GM19351 (cell line): ENCODE data around the gene SERPINA9.
A peak's percentile ranks its signal among the peaks of the same experiment; 100 is the strongest.

Source experiments
- ATAC-seq: cut with Tn5 transposase; IDR thresholded peaks from one replicate; pipeline ENCODE4 v1.9.1; 2021; ENCODE audit warnings: mild to moderate bottlenecking, moderate library complexity; ENCODE audit not compliant: unreplicated experiment

Gene SERPINA9

DNA sequence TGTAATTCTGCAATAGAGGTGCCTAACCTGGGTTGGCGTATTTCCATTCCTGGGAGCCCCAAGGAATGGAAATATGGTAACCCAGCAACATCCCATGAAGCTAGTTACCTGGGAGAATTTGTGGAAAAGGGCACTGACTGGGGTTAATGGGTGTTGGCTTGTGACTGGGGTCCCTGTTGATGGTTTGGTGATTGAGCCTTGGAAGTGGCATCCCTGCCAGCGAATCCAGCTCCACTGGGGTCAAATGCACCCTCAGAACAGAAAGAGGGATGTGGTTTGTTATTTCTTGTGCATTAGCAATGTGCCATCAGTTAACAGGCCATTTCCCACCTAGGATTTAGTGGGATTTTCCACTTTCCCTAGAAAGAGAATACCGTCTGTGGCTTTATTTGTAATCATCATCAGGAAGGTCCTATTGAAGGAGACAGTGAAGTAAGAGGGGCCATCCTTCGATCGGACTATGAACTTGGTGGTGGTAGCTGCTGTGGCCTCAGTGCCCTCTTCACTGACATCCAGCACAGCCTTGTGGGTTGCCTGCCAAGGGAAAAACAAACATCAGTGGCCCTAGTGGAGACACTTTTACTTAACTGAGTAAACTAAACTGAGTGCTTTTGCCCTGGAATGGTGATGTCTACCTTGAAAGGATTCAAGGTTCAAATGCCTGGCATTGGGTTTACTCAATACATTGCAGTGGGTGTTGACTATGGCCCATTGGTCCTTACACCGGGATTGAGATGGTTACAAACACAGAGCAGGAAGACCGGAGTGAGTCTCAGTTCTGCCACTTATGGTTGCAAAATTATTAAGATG lies 13.0 kb downstream of the SERPINA9 start:
- ATAC-seq = no peak

DNA sequence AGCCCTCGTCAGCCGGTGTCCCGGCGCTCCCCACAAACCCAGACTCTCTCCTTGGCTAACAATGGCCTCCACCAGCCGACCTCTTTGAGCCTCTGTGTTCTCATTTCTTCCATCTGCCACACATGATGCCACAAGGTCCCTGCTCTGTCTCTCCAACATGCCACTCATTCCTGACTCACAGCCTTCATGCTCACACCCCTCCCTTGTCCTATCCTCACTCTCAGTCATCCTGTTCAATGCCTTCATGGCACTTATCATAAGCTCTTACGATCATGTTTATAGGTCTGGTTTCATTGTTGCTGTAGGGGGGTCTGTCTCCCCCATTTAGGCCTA lies 13.8 kb downstream of the SERPINA9 start:
- no peak for ATAC-seq

- ATAC-seq = no peak
Observed at GRCh38 chr14:94461526-94462218, 14.3 kb downstream of the SERPINA9 start.

- peak; percentile 53 for ATAC-seq
Observed at GRCh38 chr14:94460631-94461416, 15.2 kb downstream of the SERPINA9 start.

DNA sequence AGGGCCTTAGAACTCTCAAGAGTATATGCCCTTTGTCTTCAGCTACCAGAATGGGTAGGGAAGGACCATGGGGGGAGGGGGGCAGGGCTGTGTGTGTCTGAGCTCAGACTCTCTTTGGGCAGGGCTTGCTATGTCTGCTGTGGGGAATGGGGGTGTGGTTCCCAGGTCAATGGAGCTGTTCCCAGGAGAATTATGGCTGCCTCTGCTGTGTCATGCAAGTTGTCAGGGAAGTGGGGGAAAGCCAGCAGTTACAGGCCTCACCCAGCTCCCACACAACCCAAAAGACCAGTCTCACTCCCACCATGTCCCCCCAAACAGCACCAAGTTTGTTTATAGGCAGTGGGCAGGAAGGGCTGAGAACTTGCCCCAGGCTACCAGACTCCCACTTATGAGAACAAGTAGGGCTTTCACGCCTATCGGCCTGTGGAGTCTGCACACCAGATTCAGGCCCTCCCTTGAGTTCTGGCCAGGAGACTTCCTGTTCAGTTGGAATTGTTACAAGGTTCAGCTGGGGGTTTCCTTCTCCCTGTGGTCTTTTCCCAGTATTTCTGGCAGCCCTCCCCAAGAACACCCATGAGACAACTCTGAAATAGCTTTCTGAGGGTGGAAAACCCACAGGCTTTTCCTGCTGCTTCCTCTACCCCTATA lies 17.3 kb downstream of the SERPINA9 start:
- no peak for ATAC-seq

DNA sequence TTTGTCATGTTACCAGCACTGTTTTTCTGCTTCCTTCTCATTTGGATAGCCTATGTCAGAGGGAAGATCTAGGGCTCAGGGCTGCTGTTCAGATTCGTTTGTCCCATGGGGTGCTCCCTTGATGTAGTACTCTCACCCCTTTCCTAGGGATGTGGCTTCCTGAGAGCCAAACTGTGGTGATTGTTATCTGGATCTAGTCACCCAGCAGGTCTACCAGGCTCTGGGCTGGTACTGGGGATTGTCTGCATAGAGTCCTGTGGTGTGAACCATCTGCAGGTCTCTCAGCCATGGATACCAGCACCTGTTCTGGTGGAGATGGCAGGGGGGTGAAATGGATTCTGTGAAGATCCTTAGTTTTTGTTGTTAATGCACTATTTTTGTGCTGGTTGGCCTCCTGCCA lies 17.9 kb downstream of the SERPINA9 start:
- ATAC-seq = no peak

DNA sequence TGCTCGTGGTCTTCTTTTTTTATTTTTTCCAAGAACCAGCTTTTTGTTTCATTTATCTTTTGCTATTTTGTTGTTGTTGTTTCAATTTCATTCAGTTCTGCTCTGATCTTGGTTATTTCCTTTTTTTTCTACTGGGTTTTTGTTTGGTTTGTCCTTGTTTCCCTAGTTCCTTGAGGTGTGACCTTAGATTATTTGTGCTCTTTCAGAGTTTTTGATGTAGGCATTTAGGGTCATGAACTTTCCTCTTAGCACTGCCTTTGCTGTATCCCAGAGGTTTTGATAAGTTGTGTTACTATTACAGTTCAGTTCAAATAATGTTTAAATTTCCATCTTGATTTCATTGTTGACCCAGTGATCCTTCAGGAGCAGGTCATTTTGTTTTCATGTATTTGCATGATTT lies 20.1 kb downstream of the SERPINA9 start:
- no peak for ATAC-seq

- ATAC-seq = no peak
Observed at GRCh38 chr14:94451826-94452225, 24.2 kb downstream of the SERPINA9 start.

GRCh38 chr14:94451091-94451771 lies 24.8 kb downstream of the SERPINA9 start:
- no peak for ATAC-seq

DNA sequence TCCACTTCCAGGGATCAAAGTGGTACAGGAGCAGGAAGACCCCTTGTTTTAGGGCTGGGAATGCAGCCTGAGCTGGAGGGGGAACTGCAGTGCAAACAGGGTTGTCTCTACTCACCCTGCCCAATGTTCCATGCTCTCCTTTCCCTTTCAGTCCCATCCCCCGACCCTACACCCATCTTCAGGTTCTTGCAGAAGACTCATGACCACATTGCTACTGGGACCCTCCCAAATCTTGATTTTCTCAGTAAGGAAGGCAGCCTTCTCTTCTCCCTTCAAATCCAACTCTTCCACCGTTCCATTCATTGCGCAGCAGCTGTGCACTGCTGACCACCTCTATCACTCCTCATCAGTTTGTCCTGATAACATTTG lies 25.3 kb downstream of the SERPINA9 start:
- ATAC-seq = no peak

- no peak for ATAC-seq
Observed at GRCh38 chr14:94449930-94450329, 26.1 kb downstream of the SERPINA9 start.

- ATAC-seq = no peak
Observed at GRCh38 chr14:94448071-94448808, 27.8 kb downstream of the SERPINA9 start.

- ATAC-seq = no peak
Observed at GRCh38 chr14:94447206-94447605, 28.8 kb downstream of the SERPINA9 start.

DNA sequence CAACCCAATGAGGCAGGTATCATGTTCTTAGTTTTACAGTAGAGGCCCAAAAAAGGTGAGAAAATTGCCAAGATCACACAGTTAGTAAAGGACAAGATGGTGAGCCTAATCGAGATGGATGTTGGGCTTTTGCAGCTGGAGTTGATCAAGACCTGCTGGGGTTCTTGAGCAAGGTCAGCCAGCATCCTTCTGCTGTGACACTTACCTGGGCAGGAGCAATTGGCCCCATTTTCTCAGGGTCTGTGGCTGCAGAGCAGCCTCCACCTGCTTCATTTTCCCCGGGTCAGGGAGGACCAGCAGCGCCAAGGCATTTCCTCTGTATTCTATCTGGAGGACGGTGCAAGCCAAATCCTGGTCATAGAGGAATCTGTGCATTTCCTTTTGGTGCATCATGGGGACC lies 29.9 kb downstream of the SERPINA9 start:
- ATAC-seq = no peak

DNA sequence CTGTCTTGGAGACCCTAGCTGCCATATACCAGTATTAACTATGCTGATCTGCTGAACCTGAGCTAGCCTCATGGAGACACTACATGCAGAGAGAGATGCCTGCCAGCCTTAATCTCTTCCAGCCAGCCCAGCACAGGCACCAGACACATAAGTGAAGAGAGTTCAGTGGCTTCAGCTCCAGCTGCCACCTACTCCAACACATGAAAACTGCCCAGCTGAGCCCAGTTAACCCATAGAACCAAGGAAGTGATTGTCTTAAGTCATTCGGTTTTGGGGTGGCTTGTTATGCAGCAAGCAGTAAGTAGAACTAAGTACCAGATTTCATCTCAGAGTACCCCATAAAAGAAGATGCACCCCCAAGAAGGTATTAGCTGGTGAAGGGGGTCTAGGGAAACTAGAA lies 31.0 kb downstream of the SERPINA9 start:
- ATAC-seq = no peak

DNA sequence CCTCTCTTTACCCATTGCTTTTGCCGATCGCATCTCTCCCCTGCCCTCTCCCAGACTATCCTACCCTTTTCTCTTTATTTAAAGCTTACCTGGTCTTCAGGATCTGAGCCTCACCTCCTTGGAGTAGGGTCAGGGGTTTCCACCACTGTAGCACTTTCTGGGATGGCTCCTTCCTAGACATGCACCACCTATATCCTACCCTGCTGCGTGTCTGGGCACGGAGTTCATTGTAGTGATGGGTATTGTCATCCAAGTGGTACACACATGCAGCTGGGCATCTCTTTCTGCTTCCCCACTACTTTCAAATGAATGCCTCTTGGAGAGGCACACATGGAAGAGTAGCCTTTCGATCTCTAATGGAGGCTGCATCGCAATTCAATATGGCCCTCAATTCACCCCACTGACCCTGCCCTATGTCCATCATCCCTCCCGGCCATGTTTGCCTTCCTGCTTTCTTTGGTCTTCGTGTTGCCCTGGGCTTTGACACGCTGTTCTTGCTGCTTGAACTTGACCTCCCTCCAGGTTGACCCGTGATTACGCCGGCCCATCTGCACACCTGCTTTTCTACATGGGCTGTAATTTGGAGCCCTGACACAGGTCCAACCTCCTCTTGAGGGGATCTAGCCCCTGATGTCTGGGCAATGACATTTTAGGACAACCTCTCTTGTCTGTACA lies 34.3 kb downstream of the SERPINA9 start:
- no peak for ATAC-seq

DNA sequence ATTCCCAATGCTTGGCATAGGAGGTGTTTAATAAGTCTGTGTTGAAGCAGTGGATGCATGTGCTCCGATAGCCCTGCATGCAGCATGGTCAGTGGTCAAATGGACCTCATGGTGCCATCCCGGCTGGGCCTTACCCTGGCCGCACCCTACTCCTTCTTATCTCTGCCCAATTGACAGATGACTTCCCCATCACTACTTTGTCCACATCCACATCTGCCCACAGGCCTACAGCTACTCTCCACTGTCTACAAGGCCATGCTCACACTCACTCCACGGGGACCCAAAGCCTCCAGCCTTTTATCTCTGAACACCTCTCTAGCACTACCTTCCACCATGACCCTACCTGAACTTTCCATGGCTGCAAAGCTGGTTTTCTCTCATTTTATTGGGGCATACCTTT lies 34.9 kb downstream of the SERPINA9 start:
- ATAC-seq = no peak

DNA sequence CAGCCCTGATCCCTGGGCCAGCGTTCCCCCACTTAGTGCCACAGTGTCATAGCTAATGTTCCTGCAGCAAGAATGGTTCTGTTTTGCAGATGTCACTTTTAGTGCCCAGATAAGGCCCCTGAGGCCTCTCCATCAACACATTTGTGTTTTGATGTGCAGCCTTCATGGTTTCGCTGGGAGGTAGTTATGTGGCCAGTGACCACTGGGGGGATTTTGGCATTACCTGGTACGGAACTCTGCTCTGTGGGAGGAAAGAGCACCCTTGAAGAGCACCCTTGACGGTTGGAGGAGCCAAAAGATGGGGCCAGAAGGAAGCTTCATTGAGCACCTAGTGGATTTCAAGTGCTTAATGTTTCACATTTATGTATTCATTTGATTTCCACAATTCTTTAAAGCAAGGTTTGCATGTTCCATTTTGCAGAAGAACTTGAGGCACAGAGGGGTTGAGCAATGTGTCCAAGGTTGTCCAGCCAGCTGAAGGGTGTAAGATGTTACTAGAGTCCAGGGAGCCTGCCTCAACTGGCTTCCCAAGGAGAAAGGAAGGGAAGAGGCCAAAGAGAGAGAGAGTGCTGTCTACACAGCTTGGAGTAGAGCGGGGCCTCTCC lies 36.4 kb downstream of the SERPINA9 start:
- ATAC-seq = no peak

DNA sequence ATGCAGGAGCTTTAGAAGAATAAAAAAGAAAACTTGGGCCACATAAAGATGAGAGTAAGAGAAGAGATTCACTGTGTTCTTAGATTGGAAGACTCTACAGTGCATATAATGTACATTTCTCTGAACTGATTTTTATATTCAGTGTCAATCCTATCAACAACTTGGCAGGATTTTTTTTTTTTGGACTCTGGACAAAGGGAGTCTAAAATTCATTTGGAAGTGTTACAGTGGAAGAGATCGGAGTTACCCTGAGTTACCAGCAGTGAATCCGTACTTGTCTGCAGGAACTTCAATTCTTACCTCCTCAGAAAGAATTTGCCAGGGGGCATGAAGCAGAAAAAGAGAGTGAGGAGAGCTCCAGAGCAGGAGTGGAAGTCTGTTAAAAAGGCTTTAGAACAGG lies 47.4 kb downstream of the SERPINA9 start:
- ATAC-seq = no peak
